Measurements from ENCODE around the gene PIP5K1C. TPM values are rescaled to one million over a fixed set of nuclear protein-coding genes. Genes with fewer than 3 reads are reported as not detected.

PIP5K1C gene
- polyA plus RNA-seq, 1 donor (not counting 4 experiments of a cell fraction or from before 2014, with no cell fraction given), result 3.6 TPM

GRCh38 chr19:3620817-3621547 lies 79.3 kb downstream of the PIP5K1C start:
- Histone ChIP-seq H3K4me1 (ENCODE audit: control insufficient read depth, extremely low read depth, insufficient read depth, low read length) (peaks cover 13% of the 10 kb centered on the region), H3K4me3 (ENCODE audit: control insufficient read depth in 2 of 3, extremely low read depth in 1 of 3, insufficient read depth in 2 of 3, low read depth in 1 of 3, low read length in 3 of 3) (no peak overlapping the region), H3K79me2 (ENCODE audit: control insufficient read depth, insufficient read depth, low read length) (peaks cover 25% of the 10 kb centered on the region), H3K9me1 (ENCODE audit: control insufficient read depth, extremely low read depth, insufficient read depth, low read length) (no peaks in the 10 kb centered on the region), H3K27me3 (ENCODE audit: control insufficient read depth, extremely low read depth, insufficient read depth, low read length) (no peaks in the 10 kb centered on the region), H3K9ac (ENCODE audit: control insufficient read depth, extremely low read depth, insufficient read depth, low read length) (no peak overlapping the region), H2AFZ (ENCODE audit: control insufficient read depth, low read length) (no peak overlapping the region), H3K36me3 (ENCODE audit: control insufficient read depth in 2 of 2, extremely low read depth in 1 of 2, insufficient read depth in 2 of 2, low read length in 2 of 2) (peaks cover 3 to 19% of the 10 kb centered on the region in 2 experiments), H4K20me1 (ENCODE audit: control insufficient read depth, extremely low read depth, insufficient read depth, low read length) (no peaks in the 10 kb centered on the region), H3K27ac (ENCODE audit: control insufficient read depth, insufficient read depth, low read length) (no peak overlapping the region), H3K4me2 (ENCODE audit: control insufficient read depth, extremely low read depth, insufficient read depth, low read depth, low read length) (no peak overlapping the region), H3K9me3 (ENCODE audit: control insufficient read depth, low read depth, low read length) (no peaks in the 10 kb centered on the region)
- FAIRE-seq (no peak), DNase-seq (ENCODE audit: low read depth, low spot score) (no peak)
- dilution Hi-C loops (cut with MboI; ENCODE audit: extremely low pct_ligation_motif_present, low sequenced_read_pairs), result no loop called here
- TF ChIP-seq EZH2 (IDR thresholded peaks at IDR 0.05; ENCODE audit: low read length) (no peak), CTCF (optimal IDR thresholded peaks at IDR 0.05 in 1 of 3, IDR thresholded peaks at IDR 0.05 in 1 of 3, conservative IDR thresholded peaks at IDR 0.05 in 1 of 3; ENCODE audit: extremely low read depth in 1 of 3, insufficient read depth in 2 of 3, low read length in 3 of 3) (no peak)

- Histone ChIP-seq H3K27ac (ENCODE audit: control insufficient read depth, insufficient read depth, low read length) (no peak overlapping the region), H4K20me1 (ENCODE audit: control insufficient read depth, extremely low read depth, insufficient read depth, low read length) (no peaks in the 10 kb centered on the region), H3K9ac (ENCODE audit: control insufficient read depth, extremely low read depth, insufficient read depth, low read length) (no peak overlapping the region), H3K4me2 (ENCODE audit: control insufficient read depth, extremely low read depth, insufficient read depth, low read depth, low read length) (no peak overlapping the region), H3K9me1 (ENCODE audit: control insufficient read depth, extremely low read depth, insufficient read depth, low read length) (no peaks in the 10 kb centered on the region), H3K79me2 (ENCODE audit: control insufficient read depth, insufficient read depth, low read length) (peaks cover 18% of the 10 kb centered on the region), H3K27me3 (ENCODE audit: control insufficient read depth, extremely low read depth, insufficient read depth, low read length) (no peaks in the 10 kb centered on the region), H3K4me1 (ENCODE audit: control insufficient read depth, extremely low read depth, insufficient read depth, low read length) (peaks cover 9% of the 10 kb centered on the region), H3K9me3 (ENCODE audit: control insufficient read depth, low read depth, low read length) (no peaks in the 10 kb centered on the region), H2AFZ (ENCODE audit: control insufficient read depth, low read length) (no peak overlapping the region), H3K36me3 (ENCODE audit: control insufficient read depth in 2 of 2, extremely low read depth in 1 of 2, insufficient read depth in 2 of 2, low read length in 2 of 2) (peaks cover 3 to 19% of the 10 kb centered on the region in 2 experiments), H3K4me3 (ENCODE audit: control insufficient read depth in 2 of 3, extremely low read depth in 1 of 3, insufficient read depth in 2 of 3, low read depth in 1 of 3, low read length in 3 of 3) (no peak overlapping the region)
- no peak for TF ChIP-seq EZH2 (IDR thresholded peaks at IDR 0.05; ENCODE audit: low read length)
- no peak for TF ChIP-seq CTCF (optimal IDR thresholded peaks at IDR 0.05 in 1 of 3, IDR thresholded peaks at IDR 0.05 in 1 of 3, conservative IDR thresholded peaks at IDR 0.05 in 1 of 3; ENCODE audit: extremely low read depth in 1 of 3, insufficient read depth in 2 of 3, low read length in 3 of 3)
- dilution Hi-C loops (cut with MboI; ENCODE audit: extremely low pct_ligation_motif_present, low sequenced_read_pairs), result no loop called here
- FAIRE-seq (no peak), DNase-seq (ENCODE audit: low read depth, low spot score) (no peak)
These were observed 80.0 kb downstream of the PIP5K1C start for GRCh38 chr19:3620145-3620816.

Measured in keratinocyte (primary cell).